ENCODE measurements around the gene KLHDC1. TPM values are rescaled to one million over a fixed set of nuclear protein-coding genes. Genes with fewer than 3 reads are reported as not detected.
A peak's percentile ranks its signal among the peaks of the same experiment; 100 is the strongest.

Gene KLHDC1
- total RNA-seq, 1 donor from 2014 or later, result 3.5 TPM

GRCh38 chr14:49670475-49670874 lies 22.4 kb upstream of the KLHDC1 start:
- no peak for TF ChIP-seq CTCF (conservative IDR thresholded peaks at IDR 0.05)
- no peaks in the 10 kb centered on the region for H3K9me3 Mint-ChIP-seq

GRCh38 chr14:49673586-49673985 lies 19.3 kb upstream of the KLHDC1 start:
- no peaks in the 10 kb centered on the region for H3K4me1 Mint-ChIP-seq (ENCODE audit: unreplicated experiment)
- no peaks in the 10 kb centered on the region for H3K27me3 Mint-ChIP-seq
- no peaks in the 10 kb centered on the region for H3K9me3 Mint-ChIP-seq
- H3K36me3 Mint-ChIP-seq, result peaks cover 17% of the 10 kb centered on the region
- no peak overlapping the region for H3K27ac Mint-ChIP-seq
- no peak for TF ChIP-seq CTCF (conservative IDR thresholded peaks at IDR 0.05)
- DNase-seq (ENCODE audit: extremely low spot score, unreplicated experiment), result no peak
- no peak overlapping the region for H3K4me3 Mint-ChIP-seq

More at GRCh38 chr14:49670475-49670874, 22.4 kb upstream of the KLHDC1 start:
- no peak for DNase-seq (ENCODE audit: extremely low spot score, unreplicated experiment)
- Mint-ChIP-seq H3K36me3 (peaks cover 17% of the 10 kb centered on the region), H3K27me3 (no peaks in the 10 kb centered on the region), H3K4me1 (ENCODE audit: unreplicated experiment) (no peaks in the 10 kb centered on the region), H3K27ac (no peak overlapping the region), H3K4me3 (no peak overlapping the region)

GRCh38 chr14:49677643-49678042 lies 15.3 kb upstream of the KLHDC1 start:
- Mint-ChIP-seq H3K27ac (no peak overlapping the region), H3K27me3 (no peaks in the 10 kb centered on the region), H3K9me3 (no peaks in the 10 kb centered on the region), H3K4me1 (ENCODE audit: unreplicated experiment) (no peaks in the 10 kb centered on the region), H3K36me3 (peaks cover 14% of the 10 kb centered on the region), H3K4me3 (no peak overlapping the region)
- peak; percentile 48 for TF ChIP-seq CTCF (conservative IDR thresholded peaks at IDR 0.05)
- DNase-seq (ENCODE audit: extremely low spot score, unreplicated experiment), result no peak

- Mint-ChIP-seq H3K27me3 (no peaks in the 10 kb centered on the region), H3K4me3 (no peak overlapping the region), H3K27ac (no peak overlapping the region), H3K4me1 (ENCODE audit: unreplicated experiment) (no peaks in the 10 kb centered on the region), H3K36me3 (peaks cover 7% of the 10 kb centered on the region), H3K9me3 (no peaks in the 10 kb centered on the region)
- no peak for DNase-seq (ENCODE audit: extremely low spot score, unreplicated experiment)
- no peak for TF ChIP-seq CTCF (conservative IDR thresholded peaks at IDR 0.05)
Measured at GRCh38 chr14:49679271-49679670, 13.6 kb upstream of the KLHDC1 start.

- Mint-ChIP-seq H3K27ac (peak overlapping the region; percentile 39), H3K4me1 (ENCODE audit: unreplicated experiment) (peaks cover 17% of the 10 kb centered on the region), H3K27me3 (no peaks in the 10 kb centered on the region), H3K36me3 (peaks cover 4% of the 10 kb centered on the region), H3K9me3 (peaks cover 4% of the 10 kb centered on the region), H3K4me3 (peak overlapping the region; percentile 91)
- DNase-seq (ENCODE audit: extremely low spot score, unreplicated experiment), result no peak
- TF ChIP-seq CTCF (conservative IDR thresholded peaks at IDR 0.05), result no peak
Measured at GRCh38 chr14:49686425-49686824, 6.5 kb upstream of the KLHDC1 start.
